DMS 273 (cell line): ENCODE measurements around the gene PIAS3.
"Not testable (repeated sequence)": the region's sequence is repeated elsewhere in the genome, so short reads cannot be mapped to it uniquely, and the experiment has no call there.

Experiments
- DNase-seq: peaks from one replicate; lab custom pipeline; 2025; ENCODE audit not compliant: unreplicated experiment; lab: John Stamatoyannopoulos, UW

PIAS3 gene

GRCh38 chr1:145877923-145878486, 19.1 kb upstream of the PIAS3 start:
- DNase-seq = no peak

DNA sequence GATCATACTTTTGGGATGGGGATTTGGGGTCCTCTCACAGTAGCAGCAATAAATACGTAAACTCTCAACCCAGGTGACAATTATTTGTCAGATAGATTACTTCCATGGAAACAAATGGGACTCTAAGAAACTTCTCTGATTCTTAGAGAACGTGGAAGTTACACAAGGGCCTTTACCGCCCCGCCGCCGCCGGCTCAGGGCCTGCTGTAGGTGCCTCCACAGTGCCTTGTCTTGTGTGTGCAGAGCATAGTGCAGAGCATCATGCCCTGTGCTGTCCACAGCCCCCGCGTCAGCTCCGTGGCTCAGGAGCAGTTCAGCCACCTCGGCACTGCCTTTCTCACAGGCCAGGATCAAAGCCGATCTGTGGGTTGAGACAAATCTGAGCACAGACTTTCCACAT, 15.8 kb upstream of the PIAS3 start:
- no peak for DNase-seq

GRCh38 chr1:145871994-145872924, 13.4 kb upstream of the PIAS3 start:
- no peak for DNase-seq

- DNase-seq = no peak
Observed at GRCh38 chr1:145868232-145868631, 9.4 kb upstream of the PIAS3 start.

GRCh38 chr1:145863282-145864018, 4.6 kb upstream of the PIAS3 start:
- no peak for DNase-seq

GRCh38 chr1:145859491-145860023, 676 bp upstream of the PIAS3 start:
- peak; percentile 94 for DNase-seq

DNA sequence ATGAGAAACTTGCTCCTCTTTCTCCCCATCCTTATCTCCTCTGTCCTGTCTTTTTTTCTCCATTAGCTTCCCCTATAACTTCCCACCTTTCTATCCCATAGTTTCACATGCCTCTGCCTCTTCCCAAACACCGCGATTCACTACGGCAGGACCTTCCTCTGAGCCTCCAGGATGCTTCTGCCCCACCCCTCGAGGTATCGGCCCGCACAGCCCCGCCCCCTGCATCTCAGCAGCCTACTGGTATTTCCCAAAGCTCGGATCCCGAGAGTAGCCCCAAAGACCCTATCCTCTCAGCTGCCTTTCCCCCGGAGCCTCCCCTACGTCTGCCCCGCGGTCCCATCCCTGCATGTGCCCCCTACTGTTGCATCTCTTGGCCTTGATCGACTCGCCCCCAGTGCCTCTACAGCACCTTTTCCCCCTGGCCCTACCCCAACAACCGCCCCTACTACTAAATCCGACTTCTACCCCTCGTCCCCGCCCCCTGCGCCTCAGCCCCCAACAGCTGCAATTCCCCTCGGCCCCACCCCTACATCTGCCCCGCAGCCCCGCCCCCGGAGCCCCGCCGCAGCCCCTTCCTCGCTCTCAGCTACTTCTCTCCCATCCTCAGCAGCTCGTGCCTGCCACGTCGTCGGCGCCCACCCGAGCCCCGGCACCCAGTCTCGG, 512 bp downstream of the PIAS3 start:
- DNase-seq = peak; percentile 85

- DNase-seq = no peak
Observed at GRCh38 chr1:145857170-145857569, 1.7 kb downstream of the PIAS3 start.

DNA sequence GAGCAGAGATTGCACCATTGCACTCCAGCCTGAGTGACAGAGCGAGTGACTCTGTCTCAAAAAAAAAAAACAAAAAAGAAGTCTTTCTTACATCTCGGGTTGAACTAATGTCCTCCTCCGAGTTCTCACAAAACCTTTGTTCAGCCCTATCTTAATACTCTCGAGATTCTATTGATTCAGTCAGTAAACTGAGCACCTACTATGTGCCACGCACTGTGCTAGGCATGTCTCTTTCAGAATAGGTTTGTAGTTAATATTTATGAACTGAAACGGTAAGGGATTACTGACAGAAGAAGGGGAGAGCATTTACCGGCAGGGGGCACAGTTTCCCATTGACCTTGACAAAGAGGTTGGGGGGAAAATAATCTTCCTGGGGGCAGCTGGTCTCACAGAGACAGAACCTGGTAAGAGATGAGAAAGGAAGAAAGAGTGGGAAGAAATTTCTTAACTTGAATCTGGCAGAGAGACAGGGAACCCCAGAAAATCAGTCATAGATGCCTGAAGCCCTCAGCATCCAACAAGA, 3.4 kb downstream of the PIAS3 start:
- no peak for DNase-seq

DNA sequence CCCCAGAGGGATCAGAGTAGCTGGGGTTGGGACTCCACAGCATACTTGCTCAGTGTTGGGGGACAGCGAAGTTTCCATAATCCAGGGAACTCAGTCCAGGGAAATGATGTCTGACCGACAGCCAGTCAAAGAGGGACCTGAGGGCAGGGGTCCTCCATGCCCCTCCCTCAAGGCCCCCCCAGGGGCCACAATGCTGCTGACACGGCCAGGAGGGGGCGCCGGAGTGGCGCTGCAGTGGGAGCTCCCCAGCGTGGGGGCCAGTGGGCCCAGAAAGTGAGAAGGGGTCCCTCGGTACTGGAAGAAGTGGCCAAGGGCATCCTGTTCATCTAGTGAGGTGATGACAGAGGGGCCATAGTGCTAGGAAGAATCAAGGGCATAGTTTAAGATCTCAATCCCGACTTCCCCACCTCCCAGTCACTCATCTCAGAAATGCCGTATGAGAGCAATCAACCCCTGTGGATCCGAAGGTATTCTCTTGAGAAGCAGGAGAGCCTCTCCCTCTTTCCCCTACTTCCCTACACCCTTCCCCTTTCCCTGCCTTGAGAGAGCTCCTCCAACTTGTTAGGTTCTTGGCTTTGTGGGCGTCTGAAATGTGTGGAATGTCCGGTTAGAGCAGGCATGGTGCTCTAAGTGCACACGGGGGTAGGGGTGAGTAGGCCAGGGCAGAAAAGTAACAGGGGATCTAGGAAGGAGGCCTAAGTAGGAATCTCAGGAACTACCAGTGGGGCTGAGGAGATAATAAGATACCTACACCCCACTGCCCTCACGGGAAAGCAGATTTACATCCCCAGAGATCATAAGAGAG, 9.3 kb downstream of the PIAS3 start:
- peak; percentile 30 for DNase-seq

- DNase-seq = no peak
Observed at GRCh38 chr1:145847827-145848226, 11.1 kb downstream of the PIAS3 start.

DNA sequence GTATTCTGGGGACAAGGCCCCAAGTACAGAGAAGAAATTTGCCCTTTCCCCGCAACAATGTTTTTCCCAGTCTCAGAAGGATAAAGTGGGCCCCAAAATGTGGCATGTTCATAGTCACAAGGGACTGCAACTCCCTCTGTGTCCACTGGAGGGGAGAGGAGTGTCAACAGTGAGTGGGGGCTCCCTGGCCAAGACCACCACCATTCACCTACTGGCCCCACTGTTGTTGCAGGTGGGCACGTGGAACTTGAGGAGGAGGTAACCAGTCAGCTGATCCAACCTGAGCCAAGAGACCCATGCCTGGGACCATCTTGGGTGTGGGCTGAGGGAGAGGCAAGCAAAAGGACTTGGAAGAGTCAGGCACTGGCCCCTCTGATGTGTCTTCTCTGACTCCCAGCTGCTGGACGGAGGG, 12.7 kb downstream of the PIAS3 start:
- DNase-seq = peak; percentile 57

DNA sequence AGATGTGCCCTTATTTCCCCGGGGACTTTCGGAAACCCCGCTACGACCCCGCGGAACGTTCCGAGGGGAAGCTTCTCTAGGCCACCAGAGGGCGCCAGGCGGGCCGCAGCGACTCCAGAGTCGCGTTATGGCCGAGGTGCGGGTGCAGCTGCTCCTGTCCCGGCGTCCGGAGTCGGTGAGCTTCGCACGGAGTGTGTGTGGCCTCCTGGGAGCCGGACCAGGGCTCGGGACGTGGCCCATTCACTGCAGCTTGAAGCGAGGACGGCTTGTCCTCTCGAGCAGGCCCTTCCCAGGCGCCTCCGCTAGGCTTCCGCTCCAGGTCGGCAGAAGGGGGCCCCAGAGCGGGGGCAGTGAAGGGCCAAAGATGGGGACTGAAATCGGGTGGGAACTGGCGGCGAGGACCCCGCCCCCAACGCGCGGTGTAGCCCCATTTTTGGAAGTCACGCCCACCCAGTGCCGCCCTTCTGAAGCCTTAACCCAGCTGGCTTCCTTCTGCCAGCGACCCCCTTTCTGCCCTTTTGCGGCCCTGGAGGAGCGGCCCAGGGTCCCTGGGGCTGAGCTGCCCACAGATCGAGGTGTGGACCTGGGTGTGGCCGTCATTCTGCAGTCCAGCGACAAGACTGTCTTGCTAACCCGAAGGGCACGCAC, 13.2 kb downstream of the PIAS3 start, which contains the start of gene NUDT17:
TSS of gene NUDT17 (plus strand) at position 117 of the 648 bp plus-strand sequence. CDS start at position 128, 11 bp downstream.
- peak; percentile 92 for DNase-seq

GRCh38 chr1:145845144-145845513, 13.8 kb downstream of the PIAS3 start:
- peak; percentile 69 for DNase-seq

DNA sequence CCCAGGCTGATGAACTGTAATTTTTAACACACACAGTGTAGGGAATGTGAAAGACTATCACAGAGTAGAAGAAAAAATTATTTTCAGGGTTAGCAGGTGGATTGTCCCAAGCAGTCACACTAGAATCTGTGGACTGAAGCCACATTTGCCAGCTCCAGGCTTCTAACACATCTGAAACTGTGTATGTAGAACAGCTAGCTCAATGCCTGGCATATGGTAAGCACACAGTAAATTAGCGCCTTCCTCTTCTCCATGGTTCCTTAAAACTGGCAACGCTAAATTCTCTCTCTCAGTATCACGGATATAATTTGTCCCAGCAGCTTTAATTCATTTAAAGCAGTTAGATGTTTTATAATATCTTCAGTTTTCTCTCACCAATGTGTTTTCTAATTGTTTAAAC, 15.8 kb downstream of the PIAS3 start:
- DNase-seq = peak; percentile 21

DNA sequence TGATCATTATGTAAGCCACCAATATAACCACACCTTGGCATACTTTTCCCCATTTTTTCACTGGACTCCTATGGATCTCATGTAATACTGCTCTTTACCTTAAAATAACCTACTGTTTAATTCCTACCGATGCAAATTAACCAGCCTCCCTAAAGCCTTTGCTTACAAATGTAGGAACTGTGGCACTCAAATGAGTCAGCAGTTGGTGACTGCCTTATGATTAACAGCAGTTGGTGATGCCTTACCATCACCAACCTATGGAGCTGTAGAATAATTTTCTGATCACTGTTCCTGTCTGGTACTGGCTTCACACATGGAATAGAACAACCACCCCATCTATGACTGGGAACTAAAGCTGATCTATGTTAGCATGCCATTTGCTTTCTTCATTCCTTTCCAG, 21.2 kb downstream of the PIAS3 start:
- DNase-seq = no peak

DNA sequence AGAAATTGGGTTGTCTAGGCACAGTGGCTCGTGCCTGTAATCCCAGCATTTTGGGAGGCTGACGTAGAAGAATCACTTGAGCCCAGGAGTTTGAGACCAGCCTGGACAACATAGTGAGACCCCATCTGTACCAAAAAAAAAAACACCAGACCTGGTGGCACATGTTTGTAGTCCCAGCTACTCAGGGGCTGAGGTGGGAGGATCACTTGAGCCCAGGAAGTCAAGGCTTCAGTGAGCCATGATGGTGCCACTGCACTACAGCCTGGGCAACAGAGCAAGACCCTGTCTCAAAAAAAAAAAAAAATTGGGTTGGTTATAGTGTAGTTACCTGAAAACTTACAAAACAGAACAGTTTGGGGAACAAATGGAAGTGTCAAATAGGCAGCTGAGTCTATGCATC, 28.1 kb downstream of the PIAS3 start:
- not testable (repeated sequence) for DNase-seq

GRCh38 chr1:145828367-145829026, 30.4 kb downstream of the PIAS3 start:
- DNase-seq = no peak

GRCh38 chr1:145827966-145828365, 30.9 kb downstream of the PIAS3 start:
- DNase-seq = no peak
